DND-41 (cell line): ENCODE data around the gene MLH1.

ENCODE experiments used
- ATAC-seq: fragments of 200-7000 bp; cut with Tn5 transposase; 3 replicates; pipeline ENCODE4 v1.9.1; 2021; ENCODE audit warnings: low read depth; ENCODE audit not compliant: insufficient read depth
- DNase-seq: peaks from one replicate; pipeline ENCODE4 v3.0.0-alpha.2; 2020
- H2AFZ ChIP-seq: 2 replicates; pipeline ENCODE4 v1.6.0; 2012; ENCODE audit warnings: low read depth, low read length
- H3K27ac ChIP-seq: 2 replicates; pipeline ENCODE4 v1.5.1; 2012; ENCODE audit warnings: low read length, inconsistent platforms
- H3K27me3 ChIP-seq: fragments of 200-600 bp; sonication (generic); 2 replicates; pipeline ENCODE4 v1.6.0; 2012; ENCODE audit warnings: low read length, mild to moderate bottlenecking, inconsistent platforms; ENCODE audit not compliant: insufficient read depth, poor library complexity
- H3K36me3 ChIP-seq: 2 replicates; pipeline ENCODE4 v1.5.1; 2012; ENCODE audit warnings: low read length, inconsistent platforms; ENCODE audit not compliant: insufficient read depth
- H3K4me1 ChIP-seq: 2 replicates; pipeline ENCODE4 v1.5.1; 2012; ENCODE audit warnings: mild to moderate bottlenecking, low read length; ENCODE audit not compliant: insufficient read depth
- H3K4me2 ChIP-seq: 2 replicates; pipeline ENCODE4 v1.6.0; 2012; ENCODE audit warnings: mild to moderate bottlenecking, moderate library complexity, low read length, inconsistent platforms; ENCODE audit not compliant: insufficient read depth
- H3K4me3 ChIP-seq, 2 experiments: fragments of 200-600 bp in 1 of 2; shearing (Covaris generic) in 1 of 2; 2 replicates each; pipeline ENCODE4 v1.5.1; 2012 to 2016; ENCODE audit warnings: inconsistent platforms in 2 of 2, low read length in 2 of 2, mild to moderate bottlenecking in 2 of 2, low read depth in 1 of 2, moderate library complexity in 1 of 2
- H3K79me2 ChIP-seq: 2 replicates; pipeline ENCODE4 v1.6.0; 2012; ENCODE audit warnings: low read length, inconsistent platforms; ENCODE audit not compliant: insufficient read depth
- H3K9ac ChIP-seq: 2 replicates; pipeline ENCODE4 v1.6.0; 2012; ENCODE audit warnings: low read depth, mild to moderate bottlenecking, inconsistent platforms, low read length, moderate library complexity
- H3K9me3 ChIP-seq: 2 replicates; pipeline ENCODE4 v1.5.1; 2012; ENCODE audit warnings: low read length, moderate library complexity, mild to moderate bottlenecking, inconsistent platforms; ENCODE audit not compliant: insufficient read depth, severe bottlenecking
- H4K20me1 ChIP-seq: 2 replicates; pipeline ENCODE4 v1.6.0; 2012; ENCODE audit warnings: low read length; ENCODE audit not compliant: insufficient read depth
- CTCF ChIP-seq: IDR thresholded peaks from 2 replicates; pipeline ENCODE4 v1.5.1; 2012; ENCODE audit warnings: borderline replicate concordance, low read length, moderate library complexity, mild to moderate bottlenecking; ENCODE audit not compliant: poor library complexity, severe bottlenecking; ENCODE audit errors: extremely low read depth
- EZH2 ChIP-seq: IDR thresholded peaks from 3 replicates; pipeline ENCODE4 v1.6.1; 2012; ENCODE audit warnings: borderline replicate concordance, low read depth, mild to moderate bottlenecking, moderate library complexity, low read length, inconsistent platforms; ENCODE audit not compliant: severe bottlenecking

Gene MLH1

GRCh38 chr3:37068031-37068430, 74.7 kb downstream of the MLH1 start:
- DNase-seq (no peak), ATAC-seq (no peak)
- H3K79me2 ChIP-seq: no peaks in the 10 kb centered on the region

GRCh38 chr3:37071921-37072320, 78.6 kb downstream of the MLH1 start:
- TF ChIP-seq EZH2: no peak

More at GRCh38 chr3:37068031-37068430, 74.7 kb downstream of the MLH1 start:
- Histone ChIP-seq H3K27me3 (no peaks in the 10 kb centered on the region), H3K36me3 (peaks cover 33% of the 10 kb centered on the region), H3K4me1 (peaks cover 8% of the 10 kb centered on the region; the same call in 1 of the 2 replicates), H3K9ac (no peak overlapping the region), H2AFZ (no peak overlapping the region), H3K4me2 (no peak overlapping the region), H3K27ac (no peak overlapping the region), H3K9me3 (no peaks in the 10 kb centered on the region), H4K20me1 (no peaks in the 10 kb centered on the region), H3K4me3 (no peak overlapping the region)
- TF ChIP-seq EZH2 (no peak), CTCF (no peak)

GRCh38 chr3:37072892-37073291, 79.6 kb downstream of the MLH1 start:
- no peaks in the 10 kb centered on the region for H4K20me1 ChIP-seq
- 0 out of 2 replicates have a peak overlapping the region, but pooled peaks have one; percentile 21 for H3K9ac ChIP-seq
- H3K79me2 ChIP-seq: no peaks in the 10 kb centered on the region
- no peak overlapping the region for H3K4me3 ChIP-seq
- DNase-seq (peak; percentile 48), ATAC-seq (peak; percentile 58)
- no peaks in the 10 kb centered on the region for H3K9me3 ChIP-seq
- H3K4me1 ChIP-seq: peaks cover 9% of the 10 kb centered on the region; the same call in 1 of the 2 replicates
- no peak overlapping the region for H2AFZ ChIP-seq
- 0 out of 2 replicates have a peak overlapping the region, but pooled peaks have one; percentile 41 for H3K27ac ChIP-seq
- H3K27me3 ChIP-seq: no peaks in the 10 kb centered on the region
- peaks cover 35% of the 10 kb centered on the region for H3K36me3 ChIP-seq
- TF ChIP-seq EZH2 (no peak), CTCF (no peak)
- H3K4me2 ChIP-seq: peak overlapping the region; percentile 37; the same call in 1 of the 2 replicates

More at GRCh38 chr3:37071921-37072320, 78.6 kb downstream of the MLH1 start:
- ATAC-seq (no peak), DNase-seq (no peak)
- no peak overlapping the region for H3K9ac ChIP-seq
- no peaks in the 10 kb centered on the region for H3K79me2 ChIP-seq
- H3K9me3 ChIP-seq: no peaks in the 10 kb centered on the region
- no peaks in the 10 kb centered on the region for H4K20me1 ChIP-seq
- H2AFZ ChIP-seq: no peak overlapping the region
- H3K27me3 ChIP-seq: no peaks in the 10 kb centered on the region
- H3K27ac ChIP-seq: no peak overlapping the region
- peaks cover 9% of the 10 kb centered on the region; the same call in 1 of the 2 replicates for H3K4me1 ChIP-seq
- peaks cover 32% of the 10 kb centered on the region for H3K36me3 ChIP-seq
- H3K4me2 ChIP-seq: no peak overlapping the region
- H3K4me3 ChIP-seq: no peak overlapping the region

- Histone ChIP-seq H3K4me2 (no peak overlapping the region), H4K20me1 (no peaks in the 10 kb centered on the region), H3K79me2 (no peaks in the 10 kb centered on the region), H3K27me3 (no peaks in the 10 kb centered on the region), H3K9ac (no peak overlapping the region), H2AFZ (no peak overlapping the region), H3K36me3 (peaks cover 30% of the 10 kb centered on the region), H3K27ac (no peak overlapping the region), H3K4me1 (peaks cover 9% of the 10 kb centered on the region; the same call in 1 of the 2 replicates), H3K4me3 (no peak overlapping the region), H3K9me3 (no peaks in the 10 kb centered on the region)
- ATAC-seq (peak; percentile 50; the same call in 2 of the 3 replicates), DNase-seq (no peak)
- TF ChIP-seq CTCF: no peak
- no peak for TF ChIP-seq EZH2
These were observed 80.9 kb downstream of the MLH1 start for GRCh38 chr3:37074178-37074577.
